ENCODE data around the gene SLC16A12.

SLC16A12 gene

DNA sequence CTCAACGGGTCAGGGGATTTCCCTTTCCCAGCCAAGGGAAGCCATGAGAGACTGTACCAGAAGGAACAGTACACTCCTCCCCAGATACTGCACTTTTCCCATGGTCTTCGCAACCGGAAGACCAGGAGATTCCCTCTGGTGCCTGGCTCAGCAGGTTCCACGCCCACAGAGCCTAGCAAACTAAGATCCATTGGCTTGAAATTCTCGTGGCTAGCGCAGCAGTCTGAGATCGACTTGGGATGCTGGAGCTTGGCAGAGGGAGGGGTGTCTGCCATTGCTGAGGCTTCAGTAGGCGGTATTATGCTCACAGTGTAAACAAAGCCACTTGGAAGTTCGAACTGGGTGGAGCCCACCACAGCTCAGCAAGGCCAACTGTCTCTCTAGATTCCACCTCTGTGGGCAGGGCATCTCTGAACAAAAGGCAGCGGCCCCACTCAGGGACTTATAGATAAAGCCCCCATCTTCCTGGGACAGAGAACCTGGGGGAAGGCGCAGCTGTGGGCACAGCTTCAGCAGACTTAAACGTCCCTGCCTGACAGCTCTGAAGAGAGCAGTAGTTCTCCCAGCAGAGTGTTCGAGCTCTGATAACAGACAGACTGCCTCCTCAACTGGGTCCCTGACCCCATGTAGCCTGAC, 29.6 kb downstream of the SLC16A12 start:
- DNase-seq = no peak

DNA sequence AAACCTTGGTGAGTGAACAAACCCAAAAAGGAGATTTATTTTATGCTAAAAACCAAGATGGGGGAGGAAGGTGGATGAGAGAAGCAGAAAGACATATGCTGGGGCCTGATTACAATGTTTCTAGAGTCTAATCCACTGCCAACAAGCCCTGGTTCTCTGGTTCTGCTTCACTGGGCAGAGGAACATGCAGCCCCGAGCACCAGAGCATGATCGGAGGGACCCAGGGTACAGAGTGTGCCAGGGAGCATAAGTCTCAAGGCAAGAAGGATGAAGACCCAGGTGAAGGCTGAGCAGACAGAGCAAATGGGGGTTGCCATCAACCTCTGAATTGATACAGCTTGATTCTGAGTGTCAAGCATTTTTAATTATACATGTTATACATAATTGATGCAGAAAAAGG, 30.7 kb downstream of the SLC16A12 start:
- no peak for DNase-seq

DNA sequence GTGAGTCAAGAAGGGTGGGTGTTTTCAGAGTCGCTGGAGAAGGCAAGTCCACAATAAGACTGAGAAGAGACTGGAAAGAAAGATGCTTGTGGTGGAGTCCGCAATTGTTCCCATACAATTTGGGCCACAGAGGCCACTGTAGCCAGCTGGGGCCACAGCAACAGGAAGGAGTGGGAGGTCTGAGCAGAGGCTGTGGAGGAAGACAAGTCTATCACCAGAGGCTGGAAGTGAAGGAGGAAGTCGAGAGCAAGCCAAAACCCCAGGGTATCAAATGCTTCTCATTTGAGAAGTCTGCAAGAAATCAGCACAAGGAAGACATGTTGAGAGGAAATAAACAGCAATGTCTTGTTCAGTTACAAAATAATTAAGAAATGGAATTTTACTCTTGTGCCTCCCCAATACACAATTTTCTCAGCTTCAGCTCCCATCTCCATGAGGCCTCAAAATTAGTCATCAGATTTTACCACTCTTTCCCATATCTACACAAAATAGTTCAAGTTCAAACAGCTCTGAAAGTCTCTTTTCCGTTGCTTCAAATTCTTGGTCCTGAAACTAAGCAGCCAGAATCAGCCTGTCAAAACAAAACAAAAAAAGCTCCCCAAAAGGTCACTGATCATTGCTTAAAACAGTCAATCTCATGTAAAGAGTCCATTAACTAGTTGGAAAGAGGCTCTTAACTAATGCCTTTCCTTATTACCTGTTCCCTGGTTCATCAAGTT, 31.6 kb downstream of the SLC16A12 start:
- no peak for DNase-seq

DNA sequence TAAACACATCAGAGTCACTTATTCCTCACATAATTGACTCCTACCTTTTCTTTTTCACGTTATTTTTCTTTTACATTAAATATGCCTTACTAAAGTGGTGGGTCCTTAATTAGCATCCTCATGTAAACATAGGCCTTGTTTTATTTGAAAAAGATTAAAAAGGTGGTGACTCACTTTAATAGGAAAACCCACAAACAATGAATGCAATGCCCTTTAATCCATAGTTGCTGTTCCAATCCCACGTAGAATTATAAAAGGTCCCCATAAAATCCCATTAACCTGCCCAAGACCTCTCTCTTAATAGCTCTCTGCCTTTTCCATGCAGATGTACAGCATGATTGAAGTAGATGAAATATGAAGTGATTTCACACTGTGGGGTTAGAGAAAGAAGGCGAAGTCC, 32.2 kb downstream of the SLC16A12 start:
- no peak for DNase-seq

DNA sequence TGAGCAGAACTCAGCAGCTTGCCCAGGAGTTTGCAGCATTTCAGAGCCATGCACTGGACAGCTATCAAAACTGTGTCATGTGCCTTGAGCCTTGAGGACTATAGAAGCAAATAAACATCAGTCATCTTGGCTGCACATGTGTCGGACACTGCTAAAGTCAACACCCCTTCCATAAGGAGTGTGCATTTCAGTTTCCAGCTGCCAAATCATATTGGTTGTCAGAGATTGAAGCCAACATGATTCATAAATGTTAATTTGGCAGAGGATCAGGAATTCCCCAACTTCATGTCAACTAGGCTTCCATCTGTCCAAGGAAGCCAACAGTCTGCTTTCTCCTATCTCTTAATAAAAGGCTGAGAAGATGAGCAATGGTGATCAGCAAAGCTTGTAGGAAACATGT, 32.8 kb downstream of the SLC16A12 start:
- DNase-seq = no peak

DNA sequence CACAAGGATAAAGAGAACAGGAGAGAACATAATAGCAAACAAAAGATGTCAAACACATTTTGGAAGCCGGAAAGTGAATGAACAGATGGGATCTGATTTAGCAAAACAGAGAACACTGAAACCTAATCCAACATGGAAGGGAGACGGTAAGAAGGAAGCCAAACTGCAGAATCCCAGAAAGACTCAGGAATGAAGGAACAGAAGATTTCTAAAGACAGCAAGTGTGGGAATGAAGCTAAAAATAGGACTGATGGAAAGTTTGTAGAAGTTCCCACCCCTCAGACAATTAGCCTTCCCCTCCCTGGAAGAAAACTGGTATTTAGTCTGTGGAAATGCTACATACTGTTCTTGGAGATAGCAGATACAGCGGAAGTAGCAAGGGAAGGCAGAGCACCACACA, 40.8 kb downstream of the SLC16A12 start:
- no peak for DNase-seq

DNA sequence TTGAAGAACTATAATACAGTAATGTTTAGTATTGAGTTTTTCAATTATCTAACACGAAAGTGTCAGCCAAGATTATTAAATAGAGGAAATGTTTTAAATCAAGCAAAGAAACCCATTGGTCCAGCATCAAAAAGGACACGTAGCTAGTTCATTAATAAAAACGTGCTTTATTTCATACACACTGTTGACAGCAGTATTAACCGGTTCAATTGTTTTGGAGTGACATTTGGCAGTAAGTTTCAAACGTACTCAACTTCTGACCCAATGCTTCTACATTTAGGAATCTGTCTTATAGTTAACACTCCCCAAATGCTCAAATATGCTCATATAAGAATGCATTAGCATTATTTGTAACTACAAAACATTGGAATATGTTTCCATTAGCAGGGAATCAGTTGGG, 41.3 kb downstream of the SLC16A12 start:
- DNase-seq = no peak

DNA sequence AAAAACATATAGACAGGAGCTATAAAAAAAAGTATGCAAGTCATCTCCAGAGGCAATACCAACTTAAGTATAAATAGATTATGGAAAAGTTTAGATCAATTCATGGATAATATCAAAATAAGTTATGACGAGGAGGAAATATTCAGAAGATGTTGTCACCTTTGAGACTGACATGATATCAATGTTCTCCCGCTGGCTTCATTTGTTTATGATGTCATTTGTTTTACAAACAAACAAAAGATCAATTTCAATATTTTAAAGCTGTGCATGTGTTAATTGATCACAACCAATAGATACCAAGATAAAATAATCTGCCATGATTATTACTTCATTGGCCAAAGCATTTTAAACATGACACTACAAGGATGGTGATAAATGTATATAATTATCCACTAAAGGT, 43.5 kb downstream of the SLC16A12 start:
- no peak for DNase-seq

DNA sequence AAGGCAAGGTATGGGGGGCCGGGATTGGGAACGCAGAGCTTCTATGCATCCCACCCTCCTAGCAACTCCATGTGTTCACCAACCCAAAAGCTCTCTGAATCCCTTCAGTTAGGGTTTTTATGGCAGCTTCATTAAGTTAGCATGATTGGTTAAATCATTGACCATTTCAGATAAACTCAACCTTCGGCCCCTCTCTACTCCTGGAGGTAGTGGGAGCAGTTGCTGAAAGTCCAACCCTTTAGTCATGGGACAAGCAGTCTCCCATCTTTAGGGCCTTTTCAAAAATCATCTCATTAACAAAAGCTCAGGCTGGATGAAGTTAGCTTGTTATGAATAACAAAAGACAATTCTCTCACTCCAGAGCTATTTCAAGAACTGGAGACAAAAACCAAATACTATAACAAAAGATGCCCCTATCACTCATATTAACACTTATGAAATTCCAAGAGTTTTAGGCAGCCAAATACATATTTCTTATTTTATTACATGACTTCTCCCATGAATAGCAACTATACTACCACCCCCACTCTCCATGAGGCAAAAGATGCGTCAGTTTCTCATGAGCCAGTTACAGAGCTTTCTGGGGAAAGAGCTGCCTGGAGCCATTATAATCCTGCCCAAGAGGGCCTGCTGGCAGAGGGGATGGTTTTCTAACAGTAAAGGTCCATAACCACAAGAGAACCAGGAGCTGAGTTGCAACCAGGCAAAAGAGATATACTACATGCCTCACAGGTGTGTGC, 44.6 kb downstream of the SLC16A12 start:
- DNase-seq = no peak

DNA sequence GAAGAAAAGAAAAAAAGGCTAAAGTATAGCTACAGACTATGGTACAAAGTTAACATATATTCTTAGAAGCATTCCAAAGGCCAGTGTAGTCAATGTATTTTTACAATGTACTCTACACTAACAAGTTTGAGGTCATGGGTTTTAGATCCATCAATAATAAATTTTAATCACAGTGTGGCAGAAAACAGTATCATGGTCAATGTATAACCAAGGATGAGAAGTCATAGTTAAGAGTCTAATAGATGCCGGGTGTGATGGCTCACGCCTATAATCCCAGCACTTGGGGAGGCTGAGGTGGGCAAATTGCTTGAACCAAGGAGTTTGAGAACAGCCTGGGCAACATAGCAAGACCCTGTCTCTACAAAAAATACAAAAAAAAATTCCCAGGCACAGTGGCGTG, 53.1 kb downstream of the SLC16A12 start:
- DNase-seq = no peak

DNA sequence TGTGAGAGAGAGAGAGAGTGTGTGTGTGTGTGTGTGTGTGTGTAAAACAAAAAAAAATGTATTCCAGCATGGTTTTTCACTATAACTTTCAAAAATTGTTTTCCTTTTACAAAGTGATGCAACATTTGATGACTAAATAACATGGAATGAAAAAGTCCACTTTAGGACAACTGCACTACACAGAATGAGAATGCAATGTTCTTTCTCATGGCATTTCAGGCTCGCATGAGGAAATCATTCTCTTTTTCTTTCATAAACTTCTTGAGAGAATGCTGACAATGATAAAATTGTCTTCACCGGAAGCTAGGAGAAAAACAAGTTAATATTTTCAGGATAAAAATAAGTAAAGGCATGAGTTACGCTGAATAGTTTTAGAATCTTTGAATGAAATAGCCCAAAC, 53.7 kb downstream of the SLC16A12 start:
- no peak for DNase-seq

DNA sequence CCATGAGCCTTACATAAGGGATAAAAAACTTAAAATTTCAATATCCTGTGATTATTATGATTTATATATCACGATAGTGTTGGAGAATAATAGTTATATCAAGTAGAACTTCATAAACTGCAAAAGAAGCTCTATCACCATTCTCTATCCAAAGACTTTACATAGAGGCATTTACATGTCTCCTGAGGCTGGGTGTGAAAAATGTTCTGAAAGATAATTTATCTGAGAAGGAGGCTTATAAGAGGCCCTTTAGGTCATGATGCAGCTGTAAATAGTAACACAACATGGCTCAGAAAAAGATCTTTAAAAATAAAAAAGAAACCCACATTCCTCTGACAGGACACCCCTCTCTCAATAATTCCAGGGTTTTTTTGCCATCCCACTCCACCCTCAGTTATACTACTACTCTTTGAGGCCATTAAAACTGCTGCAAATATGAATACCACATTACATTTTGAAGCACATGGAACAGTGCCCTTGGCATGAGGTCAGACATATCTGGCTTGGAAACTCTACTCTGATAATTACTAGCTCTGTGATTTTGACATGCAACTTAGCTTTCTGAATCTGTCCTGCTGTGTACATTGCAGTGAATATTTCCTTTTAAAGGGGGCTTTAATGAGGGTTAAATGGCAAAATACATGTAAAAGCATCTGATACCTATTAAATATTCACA, 55.5 kb downstream of the SLC16A12 start:
- no peak for DNase-seq

DNA sequence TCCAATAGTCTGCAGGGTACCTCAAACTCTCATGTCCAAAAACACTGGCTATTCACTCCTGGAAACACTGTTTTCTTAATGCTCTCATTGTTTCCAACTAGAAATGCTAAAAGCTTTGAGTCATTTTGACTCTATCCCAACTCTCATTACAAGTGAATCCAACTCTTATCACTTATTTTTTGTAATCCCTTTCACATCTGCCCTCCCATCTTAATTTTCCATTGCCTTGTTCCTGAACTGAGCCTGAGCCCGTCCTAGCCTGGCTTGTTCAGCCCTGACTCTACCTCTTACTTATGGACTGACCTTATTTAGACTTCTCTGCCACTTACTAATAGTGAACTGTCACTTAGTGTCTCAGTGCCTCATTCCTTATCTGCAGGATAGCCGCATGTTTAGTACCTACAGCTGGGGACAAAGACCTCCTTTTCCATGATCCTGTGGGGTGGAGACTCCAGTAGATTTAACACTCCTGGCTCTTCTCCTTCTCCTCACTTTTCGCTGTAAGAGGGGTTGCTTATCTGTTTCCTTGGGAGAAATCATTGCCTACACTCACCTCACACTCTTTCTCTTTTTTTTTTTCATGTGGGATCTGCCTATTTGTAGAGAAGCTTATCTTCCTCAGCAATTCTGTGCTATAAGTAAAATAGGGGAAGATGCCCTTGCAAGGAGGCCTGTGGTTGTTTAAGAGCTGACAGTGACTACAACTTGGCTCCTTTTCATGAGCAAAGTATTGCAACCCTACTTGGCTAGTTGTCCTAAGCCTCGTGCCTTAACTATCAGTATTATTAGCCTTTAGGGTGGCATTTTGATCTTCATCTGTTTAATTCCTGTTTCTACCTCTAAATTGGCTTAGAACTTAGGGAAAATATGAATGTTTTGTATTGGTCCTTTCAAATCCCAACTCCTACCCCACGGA, 56.4 kb downstream of the SLC16A12 start:
- DNase-seq = no peak

DNA sequence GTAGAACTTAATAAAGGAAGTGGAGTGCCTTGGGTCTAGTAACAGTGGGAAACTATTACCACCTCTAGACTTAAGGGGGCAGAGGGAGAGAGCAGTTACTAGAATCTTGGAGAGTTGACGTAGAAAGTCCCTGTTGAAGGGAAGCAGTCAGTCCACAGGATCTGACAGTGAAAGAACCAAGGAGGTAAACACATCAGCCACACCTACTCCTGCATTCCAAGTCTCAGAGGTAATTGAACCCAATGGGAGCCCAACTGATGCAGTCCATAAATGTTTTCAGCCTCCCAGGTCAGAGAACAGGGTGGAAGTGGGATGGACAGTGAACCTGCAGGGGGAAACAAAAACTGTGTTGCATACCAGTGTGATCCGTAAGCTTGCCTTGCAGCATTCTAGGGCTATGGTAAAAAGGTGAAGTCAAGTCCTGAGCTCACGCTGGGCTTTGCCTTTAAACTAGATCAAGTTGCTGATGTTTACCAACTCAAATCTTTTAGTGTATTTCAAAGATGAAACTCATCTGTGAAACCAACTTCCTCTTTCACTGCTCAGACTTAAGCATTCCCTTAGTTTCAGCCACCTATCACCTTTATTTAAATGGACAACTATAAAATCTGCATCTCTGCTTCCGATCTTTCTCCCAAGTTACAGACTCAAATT, 57.2 kb downstream of the SLC16A12 start:
- no peak for DNase-seq

DNA sequence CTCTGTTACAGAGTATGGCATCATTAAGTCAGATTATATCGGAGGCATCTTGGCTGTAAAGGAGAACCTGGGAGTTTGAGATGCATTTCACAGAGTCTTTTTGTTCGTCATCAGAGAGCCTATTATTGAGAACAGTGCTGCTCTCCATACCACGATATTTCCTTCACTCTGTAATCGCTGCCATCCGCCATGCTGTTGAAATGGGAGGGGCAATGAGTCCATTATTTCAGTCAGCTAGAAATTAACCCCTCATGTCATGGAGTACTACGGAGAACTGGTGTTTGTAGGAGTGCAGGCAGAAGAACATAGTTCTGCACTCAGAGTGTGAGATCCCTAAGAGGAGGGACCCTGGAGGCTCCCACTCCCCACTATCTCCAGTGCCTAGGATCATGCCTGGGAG, 59.2 kb downstream of the SLC16A12 start:
- no peak for DNase-seq

DNA sequence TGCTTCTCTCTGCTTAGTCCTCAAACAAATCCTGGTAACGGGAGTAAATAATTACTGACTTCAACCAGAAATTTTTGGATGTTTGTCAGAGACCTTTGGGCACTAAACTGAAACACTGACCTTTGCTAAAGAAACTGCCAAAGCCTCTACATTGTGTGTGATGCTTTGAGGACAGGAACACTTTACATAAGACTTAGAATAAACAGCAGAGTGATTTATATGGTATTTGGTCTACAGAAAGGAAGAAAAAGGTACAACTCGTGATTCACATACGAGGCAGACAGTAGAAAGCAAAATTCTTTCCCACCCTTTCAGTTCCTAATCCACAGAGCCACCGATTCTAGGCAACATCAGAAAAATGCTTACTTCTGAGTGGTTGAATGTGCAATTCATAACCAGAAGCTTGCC, 59.8 kb downstream of the SLC16A12 start:
- DNase-seq = no peak

DNA sequence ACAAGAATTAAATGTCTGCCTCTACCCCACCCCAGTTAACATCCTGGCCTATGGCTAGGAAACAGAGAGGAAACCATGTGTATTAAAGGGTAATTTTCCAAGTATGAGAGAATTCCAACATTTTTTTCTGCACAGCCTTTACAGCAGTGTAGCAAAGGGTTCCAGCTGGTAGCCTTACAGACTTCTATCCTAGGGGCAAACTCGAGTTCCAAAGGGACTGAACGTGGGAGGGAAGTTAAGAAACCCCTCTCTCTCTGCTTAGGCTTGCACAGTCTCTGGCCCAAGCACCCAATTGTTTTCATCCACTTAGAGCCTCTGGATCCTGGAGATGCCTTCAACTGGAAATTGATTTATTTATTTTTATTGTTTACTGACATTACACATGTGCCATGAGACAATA, 60.3 kb downstream of the SLC16A12 start:
- DNase-seq = no peak

DNA sequence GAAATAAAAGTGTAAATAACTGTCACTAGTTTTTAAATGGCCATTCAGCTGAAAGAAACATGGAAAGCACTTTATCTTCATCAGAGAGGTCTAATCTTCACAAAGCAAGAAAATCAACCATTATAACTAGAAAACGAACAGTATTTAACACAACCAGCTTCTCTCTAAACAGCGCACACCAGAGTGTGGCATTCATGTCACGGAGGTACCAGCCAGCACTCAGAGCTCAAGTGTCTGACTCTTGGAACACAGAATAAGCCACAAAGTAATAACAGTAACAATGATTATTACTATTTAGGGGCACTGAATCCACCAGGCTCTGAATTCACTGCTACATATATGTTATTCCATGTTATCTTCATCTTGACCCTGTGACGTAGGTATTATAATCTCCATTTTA, 60.9 kb downstream of the SLC16A12 start:
- DNase-seq = no peak

DNA sequence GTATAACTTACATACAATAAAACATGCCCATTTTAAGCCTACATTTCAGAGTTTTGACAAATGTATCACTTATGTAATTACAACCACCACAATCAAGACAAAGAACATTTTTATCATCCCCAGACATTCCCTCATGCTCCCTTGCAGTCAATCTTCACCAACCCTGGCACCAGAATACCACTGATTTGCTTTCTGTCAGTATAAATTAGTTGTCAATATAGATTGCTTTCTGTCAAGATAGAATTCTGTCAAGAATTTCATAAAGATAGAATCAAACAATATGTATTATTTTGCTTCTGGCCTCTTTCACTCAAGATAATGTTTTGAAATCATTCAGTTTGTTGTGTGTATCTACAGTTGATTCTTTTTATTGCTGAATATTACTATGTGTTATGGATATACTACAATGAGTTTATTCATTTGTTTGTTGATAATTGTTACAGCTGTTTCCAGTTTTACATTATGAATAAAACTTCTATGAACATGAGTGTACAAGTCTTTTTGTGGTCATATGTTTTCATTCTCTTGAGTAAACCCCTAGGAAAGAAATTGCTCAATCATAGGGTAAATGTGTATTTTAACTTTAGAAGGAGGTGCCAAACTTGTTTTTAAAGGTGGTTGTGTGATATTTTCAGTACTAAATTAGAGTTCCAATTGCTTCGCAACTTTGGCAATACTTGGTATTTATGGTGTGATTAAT, 64.1 kb downstream of the SLC16A12 start:
- DNase-seq = no peak

DNA sequence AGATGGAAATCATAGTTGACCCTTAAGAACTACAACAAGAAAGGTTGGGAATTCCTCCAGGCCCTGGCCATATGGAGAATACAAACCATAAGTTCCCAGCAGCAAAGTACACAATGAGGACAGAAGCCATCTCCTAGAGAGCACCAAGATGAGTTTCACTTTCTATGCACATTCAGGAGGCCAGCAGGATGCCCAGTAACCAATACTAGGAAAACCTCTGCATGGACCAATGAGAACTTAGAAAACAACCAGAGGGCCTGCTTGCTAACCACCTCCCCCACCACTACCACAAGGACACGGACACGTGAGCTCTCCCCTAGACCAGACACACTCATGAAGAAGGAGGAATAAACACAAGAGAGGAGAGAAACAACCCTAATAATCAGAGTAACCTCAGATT, 64.8 kb downstream of the SLC16A12 start:
- no peak for DNase-seq

DNA sequence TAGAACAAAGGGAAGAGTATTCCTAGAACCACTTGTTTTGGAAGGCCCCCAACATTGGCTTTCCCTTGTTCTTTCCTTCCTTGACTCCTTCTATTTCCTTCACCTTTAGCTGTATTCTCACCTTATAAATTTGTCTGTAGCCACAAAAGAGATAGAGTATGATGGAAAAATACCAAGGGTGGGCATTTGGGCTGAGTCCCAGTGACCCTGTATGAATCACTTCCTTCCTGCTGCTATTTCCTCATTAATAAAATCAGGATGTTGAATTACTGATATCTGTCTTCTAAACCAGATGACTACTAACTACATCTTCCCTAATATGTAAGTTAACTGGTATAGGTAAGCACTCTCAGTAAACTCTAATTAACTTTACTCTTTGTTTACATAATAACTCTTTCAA, 65.9 kb downstream of the SLC16A12 start:
- no peak for DNase-seq
